ENCODE measurements around the gene HTRA2.

The HTRA2 gene

DNA sequence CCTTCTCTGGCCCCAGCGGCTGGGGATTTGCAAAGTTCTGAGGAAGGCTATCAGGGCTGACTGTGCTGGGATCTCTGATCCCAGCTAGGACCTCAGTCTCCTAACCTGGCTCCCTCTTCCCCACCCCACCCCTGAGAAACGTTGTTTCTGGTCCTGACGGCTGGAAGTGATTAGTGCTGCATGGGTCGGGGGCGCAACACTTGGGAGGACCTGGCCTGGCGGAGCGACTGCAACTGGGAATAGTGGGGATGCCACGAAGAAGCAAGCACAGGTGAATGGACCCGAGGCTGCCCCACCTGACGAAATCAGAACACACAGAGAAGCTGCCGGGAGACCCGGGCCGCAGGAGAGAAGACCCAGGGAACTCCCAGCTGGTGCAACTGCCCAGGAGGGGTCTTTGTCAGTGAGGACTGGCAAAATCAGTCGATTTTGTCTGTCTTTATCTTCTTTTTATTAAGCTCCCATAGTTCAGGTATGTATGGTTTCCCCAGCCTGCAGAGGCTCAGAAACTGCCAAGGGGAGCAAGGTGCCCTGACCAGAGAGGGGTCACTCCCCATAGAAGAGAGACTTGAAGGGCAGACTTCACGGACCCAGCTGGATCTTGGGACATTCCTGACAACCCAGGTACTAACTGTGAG is 29.7 kb upstream of the HTRA2 start:
- TF ChIP-seq ZNF565 (CRISPR knock-in tag; conservative IDR thresholded peaks at IDR 0.05; ENCODE audit: low read depth) (no peak), GLIS3 (CRISPR knock-in tag; IDR thresholded peaks at IDR 0.05) (no peak), ZNF8 (CRISPR knock-in tag; IDR thresholded peaks at IDR 0.05) (no peak), TOX (CRISPR knock-in tag; IDR thresholded peaks at IDR 0.05; ENCODE audit: borderline replicate concordance) (no peak), OSR1 (CRISPR knock-in tag; IDR thresholded peaks at IDR 0.05) (no peak), ZC3H10 (CRISPR knock-in tag; IDR thresholded peaks at IDR 0.05) (no peak), SNAI2 (CRISPR knock-in tag; IDR thresholded peaks at IDR 0.05) (no peak), CSDC2 (CRISPR knock-in tag; IDR thresholded peaks at IDR 0.05) (no peak), ARNTL (CRISPR knock-in tag; IDR thresholded peaks at IDR 0.05; ENCODE audit: borderline replicate concordance, low read depth) (no peak), TCF4 (CRISPR knock-in tag; IDR thresholded peaks at IDR 0.05; ENCODE audit: borderline replicate concordance) (no peak), ISL1 (CRISPR knock-in tag; IDR thresholded peaks at IDR 0.05) (no peak), BACH2 (CRISPR knock-in tag; IDR thresholded peaks at IDR 0.05; ENCODE audit: borderline replicate concordance) (no peak), ZFP30 (CRISPR knock-in tag; IDR thresholded peaks at IDR 0.05) (no peak), RARB (CRISPR knock-in tag; IDR thresholded peaks at IDR 0.05) (no peak), ESRRG (CRISPR knock-in tag; IDR thresholded peaks at IDR 0.05) (no peak)
- TF ChIP-seq, protein P1, sequence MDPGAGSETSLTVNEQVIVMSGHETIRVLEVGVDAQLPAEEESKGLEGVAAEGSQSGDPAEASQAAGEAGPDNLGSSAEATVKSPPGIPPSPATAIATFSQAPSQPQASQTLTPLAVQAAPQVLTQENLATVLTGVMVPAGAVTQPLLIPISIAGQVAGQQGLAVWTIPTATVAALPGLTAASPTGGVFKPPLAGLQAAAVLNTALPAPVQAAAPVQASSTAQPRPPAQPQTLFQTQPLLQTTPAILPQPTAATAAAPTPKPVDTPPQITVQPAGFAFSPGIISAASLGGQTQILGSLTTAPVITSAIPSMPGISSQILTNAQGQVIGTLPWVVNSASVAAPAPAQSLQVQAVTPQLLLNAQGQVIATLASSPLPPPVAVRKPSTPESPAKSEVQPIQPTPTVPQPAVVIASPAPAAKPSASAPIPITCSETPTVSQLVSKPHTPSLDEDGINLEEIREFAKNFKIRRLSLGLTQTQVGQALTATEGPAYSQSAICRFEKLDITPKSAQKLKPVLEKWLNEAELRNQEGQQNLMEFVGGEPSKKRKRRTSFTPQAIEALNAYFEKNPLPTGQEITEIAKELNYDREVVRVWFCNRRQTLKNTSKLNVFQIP (CRISPR knock-in tag; IDR thresholded peaks at IDR 0.05; ENCODE audit: borderline replicate concordance, low read depth), result no peak
- TF ChIP-seq, protein P2, sequence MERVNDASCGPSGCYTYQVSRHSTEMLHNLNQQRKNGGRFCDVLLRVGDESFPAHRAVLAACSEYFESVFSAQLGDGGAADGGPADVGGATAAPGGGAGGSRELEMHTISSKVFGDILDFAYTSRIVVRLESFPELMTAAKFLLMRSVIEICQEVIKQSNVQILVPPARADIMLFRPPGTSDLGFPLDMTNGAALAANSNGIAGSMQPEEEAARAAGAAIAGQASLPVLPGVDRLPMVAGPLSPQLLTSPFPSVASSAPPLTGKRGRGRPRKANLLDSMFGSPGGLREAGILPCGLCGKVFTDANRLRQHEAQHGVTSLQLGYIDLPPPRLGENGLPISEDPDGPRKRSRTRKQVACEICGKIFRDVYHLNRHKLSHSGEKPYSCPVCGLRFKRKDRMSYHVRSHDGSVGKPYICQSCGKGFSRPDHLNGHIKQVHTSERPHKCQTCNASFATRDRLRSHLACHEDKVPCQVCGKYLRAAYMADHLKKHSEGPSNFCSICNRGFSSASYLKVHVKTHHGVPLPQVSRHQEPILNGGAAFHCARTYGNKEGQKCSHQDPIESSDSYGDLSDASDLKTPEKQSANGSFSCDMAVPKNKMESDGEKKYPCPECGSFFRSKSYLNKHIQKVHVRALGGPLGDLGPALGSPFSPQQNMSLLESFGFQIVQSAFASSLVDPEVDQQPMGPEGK (CRISPR knock-in tag; IDR thresholded peaks at IDR 0.05; ENCODE audit: borderline replicate concordance), result no peak
- ATAC-seq, result no peak

DNA sequence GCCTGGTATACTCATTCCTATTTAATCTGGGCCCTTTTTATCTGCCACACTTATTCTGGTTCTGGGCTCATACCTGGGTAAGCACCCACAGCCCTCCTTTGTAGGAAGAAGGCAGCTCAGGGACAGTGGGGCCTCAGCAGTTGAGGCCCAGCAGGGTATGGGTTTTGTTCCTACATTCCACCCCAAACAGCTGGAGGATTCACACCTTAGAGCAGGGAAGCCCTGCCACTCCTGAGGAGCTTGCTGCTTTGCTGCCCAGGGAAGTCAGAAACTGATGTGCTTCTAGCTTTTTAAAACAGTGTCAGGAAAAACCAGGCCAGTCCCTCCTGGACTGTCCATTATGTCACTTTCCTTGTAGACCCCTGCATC is 29.2 kb upstream of the HTRA2 start:
- no peak for ATAC-seq
- TF ChIP-seq ARNTL (CRISPR knock-in tag; IDR thresholded peaks at IDR 0.05; ENCODE audit: borderline replicate concordance, low read depth), result no peak
- TF ChIP-seq, protein P3, sequence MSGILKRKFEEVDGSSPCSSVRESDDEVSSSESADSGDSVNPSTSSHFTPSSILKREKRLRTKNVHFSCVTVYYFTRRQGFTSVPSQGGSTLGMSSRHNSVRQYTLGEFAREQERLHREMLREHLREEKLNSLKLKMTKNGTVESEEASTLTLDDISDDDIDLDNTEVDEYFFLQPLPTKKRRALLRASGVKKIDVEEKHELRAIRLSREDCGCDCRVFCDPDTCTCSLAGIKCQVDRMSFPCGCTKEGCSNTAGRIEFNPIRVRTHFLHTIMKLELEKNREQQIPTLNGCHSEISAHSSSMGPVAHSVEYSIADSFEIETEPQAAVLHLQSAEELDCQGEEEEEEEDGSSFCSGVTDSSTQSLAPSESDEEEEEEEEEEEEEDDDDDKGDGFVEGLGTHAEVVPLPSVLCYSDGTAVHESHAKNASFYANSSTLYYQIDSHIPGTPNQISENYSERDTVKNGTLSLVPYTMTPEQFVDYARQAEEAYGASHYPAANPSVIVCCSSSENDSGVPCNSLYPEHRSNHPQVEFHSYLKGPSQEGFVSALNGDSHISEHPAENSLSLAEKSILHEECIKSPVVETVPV (CRISPR knock-in tag; IDR thresholded peaks at IDR 0.05), result no peak

DNA sequence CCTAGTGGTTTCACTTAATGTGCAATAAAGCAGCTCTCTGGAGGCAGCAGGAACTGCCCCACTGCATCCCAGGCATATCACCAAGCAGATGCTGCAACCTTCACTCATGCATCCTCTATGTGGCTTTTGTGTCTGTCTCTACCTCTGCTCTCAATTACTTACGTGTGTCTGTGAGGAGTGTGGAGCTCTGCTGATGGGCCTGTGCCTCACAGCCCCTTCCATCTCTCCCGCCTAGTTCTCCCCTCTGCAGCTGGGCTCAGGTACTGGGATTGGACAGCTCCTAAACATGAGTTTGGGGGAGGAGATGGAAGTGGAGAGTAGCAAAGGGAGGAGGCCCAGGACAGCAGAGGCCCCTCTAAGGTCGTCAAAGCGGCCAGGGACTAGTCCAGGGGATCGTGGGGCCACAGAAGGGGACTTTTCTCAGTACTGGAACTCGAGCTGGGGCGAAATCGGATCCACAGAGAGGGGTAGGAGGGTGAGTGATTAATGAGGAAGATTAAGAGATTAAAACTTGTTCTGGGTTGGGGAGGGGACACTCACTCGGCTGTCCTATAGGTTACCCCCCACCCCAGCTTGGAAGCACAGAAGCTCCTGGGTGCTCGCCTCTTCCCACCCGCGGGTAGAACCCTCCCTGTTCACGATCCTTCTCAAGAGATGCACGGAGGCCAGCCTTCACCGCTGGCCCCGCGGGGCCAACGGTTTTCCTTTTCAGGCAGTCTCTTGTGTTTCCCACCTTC is 28.2 kb upstream of the HTRA2 start:
- TF ChIP-seq, protein P2 (CRISPR knock-in tag; IDR thresholded peaks at IDR 0.05; ENCODE audit: borderline replicate concordance), result no peak
- TF ChIP-seq GLIS3 (CRISPR knock-in tag; IDR thresholded peaks at IDR 0.05) (no peak), ESRRG (CRISPR knock-in tag; IDR thresholded peaks at IDR 0.05) (no peak), ZNF8 (CRISPR knock-in tag; IDR thresholded peaks at IDR 0.05) (no peak), ZNF70 (CRISPR knock-in tag; IDR thresholded peaks at IDR 0.05) (peak; percentile 77), ZC3H10 (CRISPR knock-in tag; IDR thresholded peaks at IDR 0.05) (no peak)
- no peak for ATAC-seq

DNA sequence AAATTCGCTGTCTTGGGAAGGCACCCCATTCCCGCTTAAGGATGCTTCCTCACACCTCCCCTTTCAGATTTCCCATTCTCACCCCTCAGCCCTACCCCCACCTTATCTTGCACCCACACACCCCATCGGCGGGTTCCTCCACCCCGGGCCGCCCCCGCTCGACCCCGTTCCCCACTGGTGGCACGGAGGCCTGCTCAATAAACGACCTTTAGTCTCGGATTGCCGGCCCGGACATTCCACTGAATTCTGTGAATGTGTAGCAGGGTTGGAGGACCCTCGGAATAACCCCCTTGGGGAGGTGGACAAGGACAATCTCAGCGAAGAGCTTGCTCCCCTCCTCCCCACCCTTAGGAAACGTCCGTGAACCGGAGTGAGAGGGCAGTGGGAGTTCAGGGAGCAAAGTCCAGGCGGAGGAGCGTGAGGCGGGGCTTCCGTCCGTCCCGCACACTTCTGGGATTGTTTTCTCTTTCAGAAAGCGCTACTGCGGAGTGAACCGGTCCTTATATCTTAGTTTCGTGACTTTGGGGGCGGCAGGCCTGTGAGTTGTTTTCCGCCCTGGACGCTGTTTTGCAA is 27.5 kb upstream of the HTRA2 start:
- TF ChIP-seq ZFP3 (CRISPR knock-in tag; IDR thresholded peaks at IDR 0.05), result no peak
- ATAC-seq, result no peak

All from SK-N-SH treated with all-trans-retinoic acid at 6 μM for 48 hours (cell line).